BLaER1 treated with 17β-estradiol and CSF1 and Interleukin-3, amounts not matched to agents 10 nM and 100 nM (cell line): ENCODE measurements around the gene OR13A1.
A peak's percentile ranks its signal among the peaks of the same experiment; 100 is the strongest.
"Not testable (repeated sequence)": the region's sequence is repeated elsewhere in the genome, so short reads cannot be mapped to it uniquely, and the experiment has no call there.

Experiments used
- H3K27ac ChIP-seq, 11 experiments: shearing (Covaris generic); formaldehyde crosslinking; 2 replicates each; pipeline ENCODE4 v1.8.1; 2022
- H3K27me3 ChIP-seq, 11 experiments: shearing (Covaris generic); formaldehyde crosslinking; 2 replicates each; pipeline ENCODE4 v1.8.1; 2022
- H3K36me3 ChIP-seq, 11 experiments: shearing (Covaris generic); formaldehyde crosslinking; 2 replicates each; pipeline ENCODE4 v1.8.1; 2022
- H3K4me1 ChIP-seq, 10 experiments: shearing (Covaris generic); formaldehyde crosslinking; 2 replicates each; pipeline ENCODE4 v1.8.1; 2022
- H3K4me2 ChIP-seq, 11 experiments: shearing (Covaris generic); formaldehyde crosslinking; 2 replicates each; pipeline ENCODE4 v1.8.1; 2022
- H3K4me3 ChIP-seq, 10 experiments: shearing (Covaris generic); formaldehyde crosslinking; 2 replicates each; pipeline ENCODE4 v1.8.1; 2022
- H3K9ac ChIP-seq, 11 experiments: shearing (Covaris generic); formaldehyde crosslinking; 2 replicates each; pipeline ENCODE4 v1.8.1; 2022
- H3K9me3 ChIP-seq, 11 experiments: shearing (Covaris generic); formaldehyde crosslinking; replicated peaks in 1 of 11; 2 replicates each; pipeline ENCODE4 v1.8.1; 2022
- H4K20me1 ChIP-seq, 11 experiments: shearing (Covaris generic); formaldehyde crosslinking; 2 replicates each; pipeline ENCODE4 v1.8.1; 2022
- Cebpa-rat ChIP-seq, 11 experiments: shearing (Covaris generic); IDR thresholded peaks; 2 replicates each; pipeline ENCODE4 v1.8.1; 2022

Gene OR13A1

DNA sequence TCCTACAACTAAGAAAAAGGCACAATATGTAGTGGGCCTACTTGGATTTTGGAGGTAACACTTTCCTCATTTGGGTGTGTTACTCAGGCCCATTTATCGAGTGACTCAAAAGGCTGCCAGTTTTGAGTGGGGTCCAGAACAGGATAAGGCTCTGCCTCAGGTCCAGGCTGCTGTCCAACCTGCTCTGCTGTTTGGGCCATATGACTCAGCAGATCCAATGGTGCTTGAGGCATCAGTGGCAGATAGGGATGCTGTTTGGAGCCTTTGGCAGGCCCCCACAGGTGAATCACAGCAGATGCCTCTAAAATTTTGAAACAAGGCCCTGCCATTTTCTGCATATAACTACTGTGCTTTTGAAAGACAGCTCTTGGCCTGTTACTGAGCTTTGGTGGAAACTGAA is 24.5 kb upstream of the OR13A1 start:
- H3K4me1 ChIP-seq = 0 out of 20 replicates have a peak, but pooled peaks cover 0 to 3% (median 0%) of the 10 kb centered on the region in 10 experiments
- no peaks in the 10 kb centered on the region for H3K27me3 ChIP-seq
- H3K9me3 ChIP-seq = peaks cover 32 to 94% (median 58%) of the 10 kb centered on the region in 11 experiments
- H3K4me2 ChIP-seq = no peak overlapping the region
- no peak overlapping the region for H3K9ac ChIP-seq
- no peak overlapping the region for H3K4me3 ChIP-seq
- peaks cover 0 to 46% (median 15%) of the 10 kb centered on the region in 11 experiments; a peak in 12 of 22 replicates for H3K36me3 ChIP-seq
- no peak overlapping the region for H3K27ac ChIP-seq
- no peaks in the 10 kb centered on the region for H4K20me1 ChIP-seq
- no peak for TF ChIP-seq Cebpa-rat (IDR thresholded peaks at IDR 0.05)

DNA sequence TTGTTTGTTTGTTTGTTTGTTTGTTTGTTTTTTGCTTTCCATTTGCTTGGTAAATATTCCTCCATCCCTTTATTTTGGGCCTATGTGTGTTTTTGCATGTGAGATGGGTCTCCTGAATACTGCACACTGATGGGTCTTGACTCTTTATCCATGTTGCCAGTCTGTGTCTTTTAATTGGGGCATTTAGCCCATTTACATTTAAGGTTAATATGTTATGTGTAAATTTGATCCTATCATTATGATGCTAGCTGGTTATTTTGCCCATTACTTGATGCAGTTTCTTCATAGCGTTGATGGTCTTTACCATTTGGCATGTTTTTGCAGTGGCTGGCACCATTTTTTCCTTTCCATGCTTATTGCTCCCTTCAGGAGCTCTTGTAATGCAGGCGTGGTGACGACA is 16.4 kb upstream of the OR13A1 start:
- H3K9ac ChIP-seq, H4K20me1 ChIP-seq, H3K27me3 ChIP-seq, H3K4me2 ChIP-seq, H3K4me1 ChIP-seq, H3K27ac ChIP-seq, H3K4me3 ChIP-seq: not testable (repeated sequence)
- peaks cover 0 to 15% (median 0%) of the 10 kb centered on the region in 11 experiments; a peak in 8 of 22 replicates for H3K36me3 ChIP-seq
- H3K9me3 ChIP-seq = peaks cover 14 to 75% (median 35%) of the 10 kb centered on the region in 11 experiments; a peak in 20 of 22 replicates

DNA sequence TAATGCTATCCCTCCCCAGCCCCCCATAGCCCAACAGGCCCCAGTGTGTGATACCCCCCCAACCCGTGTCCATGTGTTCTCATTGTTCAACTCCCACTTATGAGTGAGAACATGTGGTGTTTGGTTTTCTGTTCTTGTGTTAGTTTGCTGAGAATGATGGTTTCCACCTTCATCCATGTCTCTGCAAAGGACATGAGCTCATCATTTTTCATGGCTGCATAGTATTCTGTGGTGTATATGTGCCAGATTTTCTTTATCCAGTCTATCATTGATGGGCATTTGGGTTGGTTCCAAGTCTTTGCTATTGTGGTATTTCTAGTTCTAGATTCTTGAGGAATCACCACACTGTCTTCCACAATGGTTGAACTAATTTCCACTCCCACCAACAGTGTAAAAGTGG is 11.5 kb upstream of the OR13A1 start:
- not testable (repeated sequence) for H3K27ac ChIP-seq, H4K20me1 ChIP-seq, H3K9ac ChIP-seq, H3K36me3 ChIP-seq, H3K27me3 ChIP-seq, H3K4me3 ChIP-seq, H3K4me2 ChIP-seq
- H3K9me3 ChIP-seq = peaks cover 12 to 30% (median 17%) of the 10 kb centered on the region in 11 experiments; a peak in 19 of 22 replicates
- H3K4me1 ChIP-seq = peaks cover 0 to 20% (median 0%) of the 10 kb centered on the region in 10 experiments; a peak in 6 of 20 replicates

DNA sequence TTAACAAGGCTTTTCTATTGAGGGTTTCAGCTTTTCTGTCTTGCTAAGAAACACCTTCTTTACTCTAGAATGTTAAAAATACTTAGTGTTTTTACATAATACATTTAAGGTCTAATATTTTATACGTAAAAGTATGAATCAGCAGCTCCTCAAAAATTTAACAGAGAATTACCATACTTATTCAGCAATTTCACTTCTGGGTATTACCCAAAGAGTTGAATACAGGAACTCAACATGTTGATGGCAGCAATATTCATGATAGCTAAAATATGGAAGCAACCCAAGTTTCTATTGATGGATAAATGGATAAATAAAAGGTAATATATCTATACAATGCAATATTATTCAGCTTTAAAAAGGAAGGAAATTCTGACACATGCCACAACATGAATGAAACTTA is 9.7 kb upstream of the OR13A1 start:
- H4K20me1 ChIP-seq = no peaks in the 10 kb centered on the region

DNA sequence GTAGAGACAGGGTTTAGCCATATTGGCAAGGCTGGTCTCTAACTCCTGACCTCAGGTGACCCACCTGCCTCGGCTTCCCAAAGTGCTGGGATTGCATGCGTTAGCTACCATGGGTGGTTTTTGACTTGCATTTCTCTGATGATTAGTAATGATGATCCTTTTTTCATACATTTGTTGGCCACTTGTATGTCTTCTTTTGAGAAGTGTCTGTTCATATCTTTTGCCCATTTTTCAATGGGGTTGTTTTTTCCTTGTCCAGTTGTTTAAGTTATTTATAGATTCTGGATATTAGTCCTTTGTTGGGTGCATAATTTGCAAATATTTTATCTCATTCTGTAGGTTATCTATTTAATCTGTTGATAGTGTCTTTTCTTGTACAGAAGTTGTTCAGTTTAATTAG is 4.3 kb upstream of the OR13A1 start:
- no peak overlapping the region for H3K4me2 ChIP-seq
- H3K4me1 ChIP-seq = peaks cover 0 to 9% (median 0%) of the 10 kb centered on the region in 10 experiments; a peak in 6 of 20 replicates
- H3K4me3 ChIP-seq = no peak overlapping the region
- H3K36me3 ChIP-seq = peaks cover 0 to 4% (median 0%) of the 10 kb centered on the region in 11 experiments; a peak in 1 of 22 replicates
- no peaks in the 10 kb centered on the region for H3K27me3 ChIP-seq
- no peaks in the 10 kb centered on the region for H4K20me1 ChIP-seq
- no peak overlapping the region for H3K9ac ChIP-seq
- peaks cover 19 to 32% (median 26%) of the 10 kb centered on the region in 11 experiments for H3K9me3 ChIP-seq
- no peak overlapping the region for H3K27ac ChIP-seq
- TF ChIP-seq Cebpa-rat (IDR thresholded peaks at IDR 0.05) = no peak

More for the DNA sequence above, 9.7 kb upstream of the OR13A1 start:
- no peak overlapping the region for H3K9ac ChIP-seq
- H3K27me3 ChIP-seq = no peaks in the 10 kb centered on the region
- H3K4me1 ChIP-seq = peaks cover 0 to 20% (median 0%) of the 10 kb centered on the region in 10 experiments; a peak in 6 of 20 replicates
- no peak overlapping the region for H3K4me3 ChIP-seq
- peaks cover 20 to 34% (median 25%) of the 10 kb centered on the region in 11 experiments; a peak in 21 of 22 replicates for H3K9me3 ChIP-seq
- no peak for TF ChIP-seq Cebpa-rat (IDR thresholded peaks at IDR 0.05)
- H3K4me2 ChIP-seq = peak overlapping the region in 3 of 11 experiments; percentile 18 to 52 (median 49); a peak in 4 of 22 replicates
- H3K36me3 ChIP-seq = no peaks in the 10 kb centered on the region
- H3K27ac ChIP-seq = no peak overlapping the region

DNA sequence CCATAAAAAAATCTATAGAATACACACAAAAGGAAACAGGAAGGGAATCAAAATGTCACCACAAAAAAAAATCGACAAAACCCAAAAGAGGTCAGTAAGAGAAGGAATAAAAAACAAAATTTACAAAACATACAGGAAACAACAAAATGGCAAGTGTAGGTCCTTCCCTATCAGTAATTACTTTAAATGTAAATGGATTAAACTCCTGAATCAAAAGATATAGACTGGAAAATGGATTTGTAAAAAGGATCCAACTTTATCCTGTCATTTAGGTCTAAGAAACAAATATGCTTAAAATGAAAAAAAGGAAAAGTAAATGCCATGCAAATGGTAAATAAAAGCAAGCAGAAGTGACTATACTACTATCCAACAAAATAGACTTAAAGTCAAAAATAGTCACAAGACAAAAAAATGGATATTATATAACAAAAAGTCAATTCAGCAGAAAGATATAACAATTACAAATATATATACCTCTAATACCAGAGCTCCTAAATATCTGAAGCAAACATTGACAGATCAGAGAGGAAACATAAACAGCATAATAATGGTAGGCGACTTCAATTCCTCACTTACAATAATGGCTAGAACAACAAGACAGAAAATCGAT is 2.0 kb downstream of the OR13A1 start:
- no peaks in the 10 kb centered on the region for H3K27me3 ChIP-seq
- no peak overlapping the region for H3K9ac ChIP-seq
- H3K36me3 ChIP-seq = no peaks in the 10 kb centered on the region
- H3K27ac ChIP-seq = no peak overlapping the region
- H3K4me1 ChIP-seq = peaks cover 0 to 6% (median 0%) of the 10 kb centered on the region in 10 experiments; a peak in 1 of 20 replicates
- H3K4me3 ChIP-seq = no peak overlapping the region
- H3K4me2 ChIP-seq = no peak overlapping the region
- no peaks in the 10 kb centered on the region for H4K20me1 ChIP-seq
- TF ChIP-seq Cebpa-rat (IDR thresholded peaks at IDR 0.05) = no peak
- peaks cover 0 to 27% (median 21%) of the 10 kb centered on the region in 11 experiments; a peak in 19 of 22 replicates for H3K9me3 ChIP-seq

DNA sequence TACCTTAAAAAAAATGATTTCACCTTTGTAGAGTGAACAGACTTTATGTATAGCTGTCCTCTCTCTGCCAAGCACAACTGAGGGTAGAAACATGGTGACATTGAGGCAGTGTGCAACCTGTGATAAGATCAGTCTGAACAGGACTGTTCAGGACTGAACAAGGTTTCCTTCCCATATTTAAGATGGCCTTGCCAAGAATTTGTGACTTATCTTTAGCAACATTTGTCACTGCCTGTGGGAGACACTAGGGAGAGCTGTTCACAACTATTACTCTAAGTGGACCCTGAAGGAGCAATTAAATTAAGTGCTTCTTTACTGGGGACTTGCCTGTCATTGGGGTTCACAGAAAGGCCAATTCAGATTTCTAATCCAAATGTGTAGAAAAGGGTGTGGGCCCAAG is 6.7 kb downstream of the OR13A1 start:
- no peak overlapping the region for H3K9ac ChIP-seq
- peaks cover 0 to 20% (median 14%) of the 10 kb centered on the region in 11 experiments; a peak in 18 of 22 replicates for H3K9me3 ChIP-seq
- H3K4me1 ChIP-seq = peaks cover 0 to 6% (median 0%) of the 10 kb centered on the region in 10 experiments; a peak in 1 of 20 replicates
- H3K4me2 ChIP-seq = peak overlapping the region in 1 of 11 experiments; percentile 25; a peak in 2 of 22 replicates
- no peak for TF ChIP-seq Cebpa-rat (IDR thresholded peaks at IDR 0.05)
- peaks cover 0 to 4% (median 0%) of the 10 kb centered on the region in 11 experiments; a peak in 1 of 22 replicates for H3K36me3 ChIP-seq
- H3K27me3 ChIP-seq = no peaks in the 10 kb centered on the region
- H3K27ac ChIP-seq = peak overlapping the region in 1 of 11 experiments; percentile 11; a peak in 1 of 22 replicates
- H3K4me3 ChIP-seq = no peak overlapping the region
- H4K20me1 ChIP-seq = no peaks in the 10 kb centered on the region

DNA sequence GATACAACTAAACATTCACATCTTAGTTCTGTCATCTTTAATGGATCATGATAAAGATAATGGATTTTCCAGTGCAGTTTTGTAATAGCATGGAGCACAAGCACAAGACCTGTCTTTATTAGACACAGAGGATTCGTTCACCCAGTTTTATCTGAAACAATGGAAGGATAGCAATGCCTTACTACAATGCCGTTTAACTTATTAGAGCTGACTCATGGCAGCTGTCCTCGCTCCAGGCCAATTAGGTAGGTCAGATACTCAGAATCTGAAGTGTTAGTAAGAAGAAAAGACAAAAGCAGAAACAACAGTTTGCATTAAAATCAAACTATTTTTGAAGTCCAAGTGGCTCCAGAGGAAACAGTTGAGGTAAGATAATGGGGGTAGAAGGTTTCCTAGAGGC is 12.8 kb downstream of the OR13A1 start:
- no peak for TF ChIP-seq Cebpa-rat (IDR thresholded peaks at IDR 0.05)
- Histone ChIP-seq H3K4me1 (peaks cover 0 to 1% (median 0%) of the 10 kb centered on the region in 10 experiments; a peak in 1 of 20 replicates), H3K4me3 (no peak overlapping the region), H3K27me3 (no peaks in the 10 kb centered on the region), H3K36me3 (peaks cover 0 to 8% (median 0%) of the 10 kb centered on the region in 11 experiments; a peak in 1 of 22 replicates), H3K9me3 (no peaks in the 10 kb centered on the region), H3K9ac (no peak overlapping the region), H4K20me1 (no peaks in the 10 kb centered on the region; a peak in 1 of 22 replicates), H3K4me2 (no peak overlapping the region), H3K27ac (no peak overlapping the region)

DNA sequence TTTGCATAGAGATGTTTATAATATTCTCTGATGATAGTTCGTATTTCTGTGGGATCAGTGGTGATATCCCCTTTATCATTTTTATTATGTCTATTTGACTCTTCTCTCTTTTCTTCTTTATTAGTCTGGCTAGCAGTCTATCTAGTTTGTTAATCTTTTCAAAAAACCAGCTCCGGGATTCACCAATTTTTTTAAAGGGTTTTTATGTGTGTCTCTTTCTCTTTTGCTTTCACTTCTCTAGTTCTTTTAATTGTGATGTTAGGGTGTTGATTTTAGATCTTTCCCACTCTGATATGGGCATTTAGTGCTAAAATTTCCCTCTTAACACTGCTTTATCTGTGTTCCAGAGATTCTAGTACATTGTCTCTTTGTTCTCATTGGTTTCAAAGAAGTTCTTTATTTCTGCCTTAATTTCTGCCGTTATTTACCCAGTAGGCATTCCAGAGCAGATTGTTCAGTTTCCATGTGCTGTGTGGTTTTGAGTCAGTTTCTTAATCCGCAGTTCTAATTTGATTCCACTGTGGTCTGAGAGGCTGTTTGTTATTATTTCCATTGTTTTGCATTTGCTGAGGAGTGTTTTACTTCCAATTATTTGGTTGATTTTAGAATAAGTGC is 17.0 kb downstream of the OR13A1 start:
- H3K4me2 ChIP-seq, H3K4me3 ChIP-seq, H3K9ac ChIP-seq: not testable (repeated sequence)

More for the DNA sequence above, 17.0 kb downstream of the OR13A1 start:
- not testable (repeated sequence) for H4K20me1 ChIP-seq, H3K27ac ChIP-seq, H3K27me3 ChIP-seq, H3K36me3 ChIP-seq, H3K4me1 ChIP-seq
- H3K9me3 ChIP-seq = peaks cover 8 to 13% (median 10%) of the 10 kb centered on the region in 11 experiments
